Hepatocyte (in vitro differentiated cells): ENCODE measurements around the gene CD72. TPM values are rescaled to one million over a fixed set of nuclear protein-coding genes. Genes with fewer than 3 reads are reported as not detected.

Experiments
- DNase-seq: peaks from one replicate; pipeline ENCODE4 v3.0.0-alpha.2; 2016; ENCODE audit warnings: low spot score
- H2AFZ ChIP-seq: fragments of 200-600 bp; sonication (generic); 2 replicates; pipeline ENCODE4 v1.6.0; 2016; ENCODE audit warnings: antibody characterized with exemption, mild to moderate bottlenecking
- H3K27ac ChIP-seq: fragments of 200-600 bp; sonication (generic); 2 replicates; pipeline ENCODE4 v1.5.1; 2016; ENCODE audit warnings: mild to moderate bottlenecking
- H3K27me3 ChIP-seq: fragments of 200-600 bp; sonication (generic); 2 replicates; pipeline ENCODE4 v1.6.1; 2016
- H3K36me3 ChIP-seq: fragments of 200-600 bp; sonication (generic); replicated peaks from 2 replicates; pipeline ENCODE4 v1.5.1; 2016; ENCODE audit warnings: low read depth; ENCODE audit not compliant: insufficient read depth
- H3K4me1 ChIP-seq: fragments of 200-600 bp; sonication (generic); 2 replicates; pipeline ENCODE4 v1.5.1; 2016; ENCODE audit warnings: mild to moderate bottlenecking, moderate library complexity; ENCODE audit not compliant: insufficient read depth
- H3K4me2 ChIP-seq: fragments of 200-600 bp; sonication (generic); 2 replicates; pipeline ENCODE4 v1.6.0; 2016
- H3K4me3 ChIP-seq: fragments of 200-600 bp; sonication (generic); 2 replicates; pipeline ENCODE4 v1.5.1; 2016; ENCODE audit warnings: mild to moderate bottlenecking
- H3K79me2 ChIP-seq: fragments of 200-600 bp; sonication (generic); 2 replicates; pipeline ENCODE4 v1.6.0; 2017; ENCODE audit warnings: mild to moderate bottlenecking
- H3K9me2 ChIP-seq: fragments of 200-600 bp; sonication (generic); replicated peaks from 2 replicates; pipeline ENCODE4 v1.6.0; 2017; ENCODE audit warnings: mild to moderate bottlenecking; ENCODE audit not compliant: insufficient read depth
- H3K9me3 ChIP-seq: fragments of 200-600 bp; sonication (generic); 2 replicates; pipeline ENCODE4 v1.5.1; 2016; ENCODE audit warnings: low read depth, mild to moderate bottlenecking
- H4K20me1 ChIP-seq: fragments of 200-600 bp; sonication (generic); 2 replicates; pipeline ENCODE4 v1.6.0; 2016; ENCODE audit warnings: mild to moderate bottlenecking; ENCODE audit not compliant: insufficient read depth, poor library complexity, severe bottlenecking
- CTCF ChIP-seq: fragments of 200-600 bp; sonication (generic); IDR thresholded peaks from 2 replicates; pipeline ENCODE4 v1.5.1; 2016; ENCODE audit warnings: antibody characterized with exemption, mild to moderate bottlenecking; ENCODE audit not compliant: poor library complexity
- EZH2 ChIP-seq: fragments of 200-600 bp; sonication (generic); IDR thresholded peaks from 2 replicates; pipeline ENCODE4 v1.6.1; 2016; ENCODE audit warnings: antibody characterized with exemption, mild to moderate bottlenecking, borderline replicate concordance
- EZH2phosphoT487 ChIP-seq: fragments of 200-600 bp; sonication (generic); IDR thresholded peaks from one replicate; pipeline ENCODE4 v1.6.1; 2018; ENCODE audit warnings: antibody characterized with exemption, mild to moderate bottlenecking, low read depth, moderate library complexity; ENCODE audit not compliant: unreplicated experiment, severe bottlenecking
- WGBS: methylation state at CpG from one replicate; pipeline ENCODE4 v1.1.6; 2016; ENCODE audit warnings: low lambda C conversion rate; ENCODE audit errors: missing lambda C conversion rate; 5-methylcytosine and 5-hydroxymethylcytosine counted together
- polyA plus RNA-seq: library from polyadenylated mRNA; unstranded; fragments of >200 nt; fragmentation: Nextera tagmentation; extraction: Ambion mirVana; gene quantifications from 2 replicates; pipeline ENCODE4 v1.2.1, GENCODE V29; 2016
- total RNA-seq: library from RNA; depleted of rRNA; stranded (reverse); fragments of >200 nt; gene quantifications from 2 replicates; pipeline ENCODE4 v1.2.3, GENCODE V29; 2014

Gene CD72
- total and polyA plus RNA-seq, 2 experiments from 2014 or later = 1.1 to 1.9 TPM

- Histone ChIP-seq H3K4me2 (no peak overlapping the region), H4K20me1 (no peaks in the 10 kb centered on the region), H3K27ac (no peak overlapping the region), H3K36me3 (no peaks in the 10 kb centered on the region), H3K79me2 (no peaks in the 10 kb centered on the region), H2AFZ (no peak overlapping the region), H3K4me3 (no peak overlapping the region), H3K9me2 (no peaks in the 10 kb centered on the region), H3K27me3 (no peaks in the 10 kb centered on the region), H3K4me1 (no peaks in the 10 kb centered on the region), H3K9me3 (no peaks in the 10 kb centered on the region)
- no peak for TF ChIP-seq EZH2
- TF ChIP-seq CTCF = no peak
- TF ChIP-seq EZH2phosphoT487 = no peak
- DNase-seq = no peak
- WGBS = 92% methylated on average over 6 of the region's 6 CpGs
These were observed 47.3 kb downstream of the CD72 start for GRCh38 chr9:35570709-35571504.

- DNase-seq = no peak
- no peaks in the 10 kb centered on the region for H3K9me3 ChIP-seq
- no peaks in the 10 kb centered on the region for H3K36me3 ChIP-seq
- H3K4me1 ChIP-seq = no peaks in the 10 kb centered on the region
- no peak overlapping the region for H3K4me3 ChIP-seq
- 84% methylated on average over 5 of the region's 5 CpGs for WGBS
- no peak overlapping the region for H2AFZ ChIP-seq
- H3K27me3 ChIP-seq = no peaks in the 10 kb centered on the region
- H3K27ac ChIP-seq = no peak overlapping the region
- no peaks in the 10 kb centered on the region for H4K20me1 ChIP-seq
- TF ChIP-seq EZH2 (no peak), EZH2phosphoT487 (no peak), CTCF (no peak)
- no peaks in the 10 kb centered on the region for H3K79me2 ChIP-seq
- no peaks in the 10 kb centered on the region for H3K9me2 ChIP-seq
- no peak overlapping the region for H3K4me2 ChIP-seq
These were observed 49.0 kb downstream of the CD72 start for GRCh38 chr9:35569206-35569605.

GRCh38 chr9:35568196-35568595 is 50.0 kb downstream of the CD72 start:
- Histone ChIP-seq H3K4me1 (no peaks in the 10 kb centered on the region), H3K27me3 (no peaks in the 10 kb centered on the region), H2AFZ (no peak overlapping the region), H3K9me2 (no peaks in the 10 kb centered on the region), H3K79me2 (no peaks in the 10 kb centered on the region), H3K27ac (no peak overlapping the region), H3K4me3 (no peak overlapping the region), H3K4me2 (no peak overlapping the region), H3K36me3 (no peaks in the 10 kb centered on the region), H3K9me3 (no peaks in the 10 kb centered on the region), H4K20me1 (no peaks in the 10 kb centered on the region)
- 93% methylated on average over 4 of the region's 4 CpGs for WGBS
- TF ChIP-seq EZH2phosphoT487 = no peak
- TF ChIP-seq CTCF = no peak
- TF ChIP-seq EZH2 = no peak
- no peak for DNase-seq
